Stimulated activated CD4-positive, alpha-beta T cell treated with anti-CD3 and anti-CD28 coated beads, Interleukin-2, amount 100 ng/mL, for 48 hours (primary cell): Measurements from ENCODE around the gene NAGS.
"Not testable (repeated sequence)": the region's sequence is repeated elsewhere in the genome, so short reads cannot be mapped to it uniquely, and the experiment has no call there.

Experiments used
- DNase-seq, 2 donors: peaks; one replicate each; pipeline ENCODE4 v3.0.0-alpha.2; 2020

Gene NAGS

GRCh38 chr17:44046893-44047292 lies 42.5 kb downstream of the NAGS start:
- not testable (repeated sequence) for DNase-seq

- DNase-seq: no peak
Observed at GRCh38 chr17:44049294-44050060, 45.1 kb downstream of the NAGS start.

GRCh38 chr17:44053125-44053872 lies 48.9 kb downstream of the NAGS start:
- DNase-seq: no peak
